ENCODE measurements around the gene ANKRD13D.

GRCh38 chr11:67282876-67283371 lies 6.2 kb upstream of the ANKRD13D start:
- TF ChIP-seq CTCF (IDR thresholded peaks at IDR 0.05; ENCODE audit: control extremely low read depth in 1 of 3, insufficient read depth in 1 of 3, low read depth in 1 of 3, low read length in 3 of 3) (no peak), KDM4A (IDR thresholded peaks at IDR 0.05; ENCODE audit: low read depth, low read length, severe bottlenecking) (no peak), TAF1 (IDR thresholded peaks at IDR 0.05; ENCODE audit: low read depth, low read length) (no peak)
